K562 (cell line): ENCODE data around the gene PGD. TPM values are rescaled to one million over a fixed set of nuclear protein-coding genes. Genes with fewer than 3 reads are reported as not detected.

Experiments
- ATAC-seq: fragments of 200-7000 bp; cut with Tn5 transposase; 3 replicates; pipeline ENCODE4 v1.9.1; 2020; ENCODE audit warnings: moderate library complexity
- BruUV-seq: library from RNA; stranded (reverse); fragments of 400-500 nt; replicated peaks from 2 replicates; lab custom pipeline; 2021; lab: Mats Ljungman, UMichigan
- CTCF ChIA-PET: fragments of 300-600 bp; formaldehyde crosslinking; extraction: SDS; loops from one replicate; lab custom pipeline; 2021; ENCODE audit warnings: low intra/inter-chr PET ratio; lab: Yijun Ruan, JAX
- POLR2A ChIA-PET: fragments of 300-600, 350-650 bp; sonication (Branson Sonifier 250); formaldehyde crosslinking; extraction: SDS; loops from one replicate; lab custom pipeline; 2021; ENCODE audit warnings: antibody characterized with exemption, inconsistent platforms; lab: Yijun Ruan, JAX
- DNase-seq, 4 experiments: peaks; one replicate each; pipeline versions ENCODE4 v3.0.0 to v3.0.0-alpha.2; 2011 to 2018; ENCODE audit warnings: low spot score in 3 of 4, mixed read lengths in 3 of 4; ENCODE audit errors: extremely low read depth in 1 of 4
- FAIRE-seq: peaks from 2 replicates; lab custom pipeline; 2011; peaks lifted over from hg19 to GRCh38; lab: Jason Lieb, UNC
- H2AFZ ChIP-seq: 2 replicates; pipeline ENCODE4 v1.6.0; 2011; ENCODE audit warnings: low read depth, low read length, control low read depth, inconsistent platforms
- H3K27ac ChIP-seq: fragments of 200-600 bp; 3 replicates; pipeline ENCODE4 v1.8.0; 2011; ENCODE audit warnings: low read depth, mild to moderate bottlenecking, control low read depth, inconsistent platforms, low read length, moderate library complexity, mixed read lengths; ENCODE audit errors: extremely low read depth
- H3K27me3 ChIP-seq, 2 experiments: fragments of 300-600 bp in 1 of 2; 2 replicates in 1 of 2; 3 replicates in 1 of 2; pipeline versions ENCODE4 v1.6.0 to v1.8.0; 2011; ENCODE audit warnings: inconsistent platforms in 2 of 2, low read length in 2 of 2, mild to moderate bottlenecking in 1 of 2, mixed read lengths in 1 of 2, moderate library complexity in 1 of 2; ENCODE audit not compliant: control insufficient read depth in 2 of 2, insufficient read depth in 2 of 2
- H3K36me3 ChIP-seq: fragments of 300-600 bp; 3 replicates; pipeline ENCODE4 v1.8.0; 2011; ENCODE audit warnings: mild to moderate bottlenecking, low read length, inconsistent platforms; ENCODE audit not compliant: control insufficient read depth, insufficient read depth
- H3K4me1 ChIP-seq, 2 experiments: fragments of 200-600 bp in 1 of 2; replicated peaks in 1 of 2; 2 replicates in 1 of 2; 3 replicates in 1 of 2; pipeline versions ENCODE4 v1.5.1 to v1.8.0; 2011; ENCODE audit warnings: inconsistent platforms in 2 of 2, low read length in 2 of 2, mild to moderate bottlenecking in 1 of 2, mixed read lengths in 1 of 2, moderate library complexity in 1 of 2; ENCODE audit not compliant: control insufficient read depth in 2 of 2, insufficient read depth in 2 of 2
- H3K4me2 ChIP-seq: 2 replicates; pipeline ENCODE4 v1.6.1; 2011; ENCODE audit warnings: low read length, control low read depth, inconsistent platforms, mixed read lengths; ENCODE audit not compliant: insufficient read depth
- H3K4me3 ChIP-seq: fragments of 200-600 bp; sonication (generic), shearing (Covaris generic); 2 replicates; pipeline ENCODE4 v1.5.1; 2016; ENCODE audit warnings: control low read depth, inconsistent platforms
- H3K79me2 ChIP-seq: fragments of 200-600 bp; 3 replicates; pipeline ENCODE4 v1.8.0; 2011; ENCODE audit warnings: low read length, inconsistent platforms; ENCODE audit not compliant: control insufficient read depth, insufficient read depth
- H3K9ac ChIP-seq, 2 experiments: 2 replicates each; pipeline versions ENCODE4 v1.6.0 to v1.6.1; 2011; ENCODE audit warnings: low read depth in 2 of 2, low read length in 2 of 2, control low read depth in 1 of 2, inconsistent platforms in 1 of 2, mild to moderate bottlenecking in 1 of 2, mixed read lengths in 1 of 2; ENCODE audit not compliant: insufficient read depth in 1 of 2
- H3K9me1 ChIP-seq: one replicate; pipeline ENCODE4 v1.6.0; 2011; ENCODE audit warnings: inconsistent platforms, mild to moderate bottlenecking, low read length, moderate library complexity; ENCODE audit not compliant: control insufficient read depth, insufficient read depth
- H3K9me3 ChIP-seq: replicated peaks from 2 replicates; pipeline ENCODE4 v1.5.1; 2011; ENCODE audit warnings: low read depth, low read length, inconsistent platforms; ENCODE audit not compliant: control insufficient read depth, insufficient read depth
- H4K20me1 ChIP-seq: replicated peaks from 2 replicates; pipeline ENCODE4 v1.6.1; 2011; ENCODE audit warnings: low read length, inconsistent platforms, mixed read lengths; ENCODE audit not compliant: control insufficient read depth, insufficient read depth
- CEBPB ChIP-seq: fragments of 450-650 bp; IDR thresholded peaks from 2 replicates; pipeline ENCODE4 v1.6.1; 2016; ENCODE audit warnings: missing genetic modification characterization, missing compliant biosample characterization
- ELF2 ChIP-seq: fragments of 250-450 bp; sonication (Bioruptor Pico); IDR thresholded peaks from 2 replicates; pipeline ENCODE4 v1.5.0; 2021; ENCODE audit warnings: mild to moderate bottlenecking
- EP400 ChIP-seq: fragments of 450-650 bp; IDR thresholded peaks from 2 replicates; pipeline ENCODE4 v1.6.1; 2017; ENCODE audit warnings: antibody characterized with exemption, mild to moderate bottlenecking, moderate library complexity
- FOSL1 ChIP-seq: fragments of 200-800 bp; sonication (Bioruptor generic); conservative IDR thresholded peaks from 2 replicates; pipeline ENCODE4 v1.6.1; 2016; ENCODE audit warnings: missing genetic modification characterization, missing compliant biosample characterization
- GTF2A2 ChIP-seq: IDR thresholded peaks from 2 replicates; pipeline ENCODE4 v1.6.1; 2016; ENCODE audit warnings: mild to moderate bottlenecking, missing genetic modification characterization, missing compliant biosample characterization
- NBN ChIP-seq: fragments of 450-650 bp; IDR thresholded peaks from 2 replicates; pipeline ENCODE4 v1.6.1; 2016; ENCODE audit warnings: low read depth, mild to moderate bottlenecking
- NFATC3 ChIP-seq: fragments of 450-650 bp; IDR thresholded peaks from 2 replicates; pipeline ENCODE4 v1.6.1; 2017; ENCODE audit warnings: mild to moderate bottlenecking
- NR1H2 ChIP-seq: sonication (generic); formaldehyde crosslinking; IDR thresholded peaks from 2 replicates; pipeline ENCODE4 v1.4.0; 2020; ENCODE audit warnings: mild to moderate bottlenecking, missing genetic modification reagents
- NUFIP1 ChIP-seq: fragments of 450-650 bp; IDR thresholded peaks from 2 replicates; pipeline ENCODE4 v1.6.1; 2018; ENCODE audit not compliant: partially characterized antibody
- SIN3B ChIP-seq: fragments of 450-650 bp; IDR thresholded peaks from 2 replicates; pipeline ENCODE4 v1.6.1; 2017; ENCODE audit warnings: low read depth, mild to moderate bottlenecking, moderate library complexity
- TBP ChIP-seq: optimal IDR thresholded peaks from 2 replicates; pipeline ENCODE3; 2011; ENCODE audit warnings: low read depth, low read length, improper control_type of control experiment
- TGIF2 ChIP-seq: sonication (generic); formaldehyde crosslinking; IDR thresholded peaks from 2 replicates; pipeline ENCODE4 v1.8.1; 2022; ENCODE audit warnings: mild to moderate bottlenecking, missing genetic modification reagents, moderate library complexity
- ZKSCAN1 ChIP-seq: fragments of 150-350 bp; IDR thresholded peaks from 2 replicates; pipeline ENCODE4 v1.6.1; 2016; ENCODE audit warnings: low read depth, low read length
- ZKSCAN8 ChIP-seq: fragments of 200-800 bp; sonication (Bioruptor generic); IDR thresholded peaks from 2 replicates; pipeline ENCODE4 v1.6.1; 2016; ENCODE audit warnings: missing genetic modification characterization, missing compliant biosample characterization
- ZNF431 ChIP-seq: sonication (generic); formaldehyde crosslinking; IDR thresholded peaks from 2 replicates; pipeline ENCODE4 v1.8.0; 2022; ENCODE audit warnings: mild to moderate bottlenecking, missing genetic modification reagents
- ZNF696 ChIP-seq: fragments of 250-450 bp; sonication (Bioruptor Pico); conservative IDR thresholded peaks from 2 replicates; pipeline ENCODE4 v1.4.0; 2020; ENCODE audit warnings: mild to moderate bottlenecking, moderate library complexity
- ZNF79 ChIP-seq: fragments of 250-450 bp; sonication (Bioruptor Pico); IDR thresholded peaks from 2 replicates; pipeline ENCODE4 v1.4.0; 2020; ENCODE audit warnings: low read depth, mild to moderate bottlenecking, moderate library complexity
- ZSCAN29 ChIP-seq: fragments of 450-650 bp; IDR thresholded peaks from 2 replicates; pipeline ENCODE4 v1.6.1; 2017
- WGBS: fragments of 100-300 bp; shearing (Covaris generic); methylation state at CpG from one replicate; pipeline ENCODE4 v1.1.6; 2016; ENCODE audit warnings: low coverage, mixed read lengths; ENCODE audit not compliant: insufficient coverage; ENCODE audit errors: missing lambda C conversion rate; 5-methylcytosine and 5-hydroxymethylcytosine counted together
- in situ Hi-C: fragments of 300-500 bp; cut with MboI; formaldehyde crosslinking; loops from 4 replicates; pipeline ENCODE4 v1.15.0; 2018; ENCODE audit warnings: inconsistent platforms, mixed read lengths
- intact Hi-C: fragments of 100-400 bp; cut with micrococcal nuclease; formaldehyde crosslinking; loops from 2 replicates; pipeline ENCODE4 v1.14.2; 2022
- polyA plus RNA-seq, 8 experiments: library from polyadenylated mRNA; depleted of rRNA in 4 of 8; stranded (reverse) in 5 of 8; unstranded in 3 of 8; fragments of >200 nt; fragmentation: Nextera tagmentation in 2 of 8; fragmentation: Illumina TruSeq in 1 of 8; extraction: Ambion mirVana in 2 of 8; extraction: Trizol in 1 of 8; gene quantifications; 2 replicates each; pipeline versions ENCODE4 v1.2.1 to v1.2.3, GENCODE V29; 2011 to 2014; ENCODE audit warnings: inconsistent platforms in 1 of 8, missing spikeins in 1 of 8
- total RNA-seq, 7 experiments: library from RNA; depleted of rRNA in 6 of 7; stranded (reverse); fragments of >200 nt in 6 of 7; fragmentation: Illumina TruSeq in 2 of 7; extraction: Trizol in 2 of 7; gene quantifications; 2 replicates each; pipeline versions ENCODE4 v1.2.1 to v1.2.3, GENCODE V29; 2011 to 2021; ENCODE audit warnings: low replicate concordance in 1 of 7
- TF ChIP-seq, protein P1 (sequence below): fragments of 250-450 bp; sonication (Bioruptor Pico); IDR thresholded peaks from 2 replicates; pipeline ENCODE4 v1.6.1; 2021; ENCODE audit warnings: mild to moderate bottlenecking
- TF ChIP-seq, protein P2 (sequence below), 2 experiments: fragments of 450-650 bp in 1 of 2; sonication (generic) in 1 of 2; formaldehyde crosslinking; conservative IDR thresholded peaks; 2 replicates each; pipeline versions ENCODE4 v1.4.0 to v1.8.1; 2020 to 2022; ENCODE audit warnings: mild to moderate bottlenecking in 1 of 2, missing genetic modification reagents in 1 of 2

Gene PGD
- total and polyA plus RNA-seq, 9 of the 15 experiments (the other 6 are each of a cell fraction or from before 2014, with no cell fraction given) = 177 to 542 (median 270) TPM

DNA sequence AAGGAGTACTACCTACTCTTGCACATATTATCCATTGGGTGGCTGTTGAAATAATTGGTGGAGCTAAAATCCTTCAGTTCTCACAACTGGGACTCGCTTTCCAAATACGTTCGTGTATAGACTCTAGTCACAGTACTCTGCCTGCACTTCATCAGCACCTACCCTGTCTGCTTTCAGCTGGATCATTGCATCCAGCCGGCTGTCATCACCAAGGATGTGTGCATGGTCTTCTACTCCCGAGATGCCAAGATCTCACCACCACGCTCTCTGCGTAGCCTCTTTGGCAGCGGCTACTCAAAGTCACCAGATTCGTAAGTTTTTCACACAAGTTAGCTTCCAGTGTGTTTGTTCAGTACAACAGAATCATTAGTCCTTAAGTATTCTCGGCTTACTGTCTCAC lies 37.3 kb upstream of the PGD start:
- no peaks in the 10 kb centered on the region for H3K9me3 ChIP-seq
- no peaks in the 10 kb centered on the region for H3K9me1 ChIP-seq
- intact Hi-C loops (no loop called here), in situ Hi-C loops (no loop called here)
- no peak overlapping the region for H3K9ac ChIP-seq
- no peak overlapping the region for H3K27ac ChIP-seq
- 77% methylated on average over 10 of the region's 10 CpGs for WGBS
- H2AFZ ChIP-seq = no peak overlapping the region
- H4K20me1 ChIP-seq = no peaks in the 10 kb centered on the region
- no peaks in the 10 kb centered on the region; a peak in 1 of 5 replicates for H3K4me1 ChIP-seq
- H3K4me3 ChIP-seq = no peak overlapping the region
- H3K36me3 ChIP-seq = peaks cover 5% of the 10 kb centered on the region; the same call in 1 of the 3 replicates
- DNase-seq (no peak), FAIRE-seq (no peak), ATAC-seq (no peak)
- BruUV-seq = no TSS peak
- H3K4me2 ChIP-seq = no peak overlapping the region
- POLR2A ChIA-PET = no interaction called here
- CTCF ChIA-PET = no interaction called here
- TF ChIP-seq TGIF2 (CRISPR knock-in tag) (no peak), GTF2A2 (tag) (no peak), SIN3B (no peak), NUFIP1 (no peak), ELF2 (CRISPR knock-in tag) (no peak), NBN (no peak), TBP (no peak), EP400 (no peak), NFATC3 (no peak), CEBPB (no peak), ZNF431 (CRISPR knock-in tag) (no peak), ZKSCAN1 (no peak), NR1H2 (CRISPR knock-in tag) (no peak), ZSCAN29 (no peak), ZNF696 (CRISPR knock-in tag) (no peak), FOSL1 (tag) (no peak), ZKSCAN8 (CRISPR knock-in tag) (no peak), ZNF79 (no peak)
- TF ChIP-seq, protein P1, sequence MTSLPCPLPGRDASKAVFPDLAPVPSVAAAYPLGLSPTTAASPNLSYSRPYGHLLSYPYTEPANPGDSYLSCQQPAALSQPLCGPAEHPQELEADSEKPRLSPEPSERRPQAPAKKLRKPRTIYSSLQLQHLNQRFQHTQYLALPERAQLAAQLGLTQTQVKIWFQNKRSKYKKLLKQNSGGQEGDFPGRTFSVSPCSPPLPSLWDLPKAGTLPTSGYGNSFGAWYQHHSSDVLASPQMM (CRISPR knock-in tag) = no peak
- TF ChIP-seq, protein P2, sequence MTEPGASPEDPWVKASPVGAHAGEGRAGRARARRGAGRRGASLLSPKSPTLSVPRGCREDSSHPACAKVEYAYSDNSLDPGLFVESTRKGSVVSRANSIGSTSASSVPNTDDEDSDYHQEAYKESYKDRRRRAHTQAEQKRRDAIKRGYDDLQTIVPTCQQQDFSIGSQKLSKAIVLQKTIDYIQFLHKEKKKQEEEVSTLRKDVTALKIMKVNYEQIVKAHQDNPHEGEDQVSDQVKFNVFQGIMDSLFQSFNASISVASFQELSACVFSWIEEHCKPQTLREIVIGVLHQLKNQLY (CRISPR knock-in tag; conservative IDR thresholded peaks at IDR 0.05) = no peak
- no peaks in the 10 kb centered on the region for H3K79me2 ChIP-seq
- no peaks in the 10 kb centered on the region for H3K27me3 ChIP-seq
